Fibroblast of lung (primary cell): Measurements from ENCODE around the gene ARSG. TPM values are rescaled to one million over a fixed set of nuclear protein-coding genes. Genes with fewer than 3 reads are reported as not detected.

ENCODE experiments used
- DNase-seq, 2 donors: peaks; one replicate each; pipeline versions ENCODE4 v3.0.0 to v3.0.0-alpha.2; 2010; ENCODE audit warnings: low read depth in 2 of 2
- H2AFZ ChIP-seq: 2 replicates; pipeline ENCODE4 v1.5.1; 2012; ENCODE audit warnings: low read length, control low read depth, inconsistent platforms
- H3K27ac ChIP-seq: 2 replicates; pipeline ENCODE4 v1.5.1; 2011; ENCODE audit warnings: low read length, control low read depth; ENCODE audit not compliant: insufficient read depth
- H3K27me3 ChIP-seq: 2 replicates; pipeline ENCODE4 v1.5.1; 2011; ENCODE audit warnings: mild to moderate bottlenecking, low read length; ENCODE audit not compliant: control insufficient read depth, insufficient read depth
- H3K36me3 ChIP-seq: 2 replicates; pipeline ENCODE4 v1.5.1; 2011; ENCODE audit warnings: low read length; ENCODE audit not compliant: control insufficient read depth, insufficient read depth
- H3K4me1 ChIP-seq: 2 replicates; pipeline ENCODE4 v1.5.1; 2011; ENCODE audit warnings: low read length; ENCODE audit not compliant: control insufficient read depth, insufficient read depth; ENCODE audit errors: extremely low read depth
- H3K4me2 ChIP-seq: 2 replicates; pipeline ENCODE4 v1.5.1; 2011; ENCODE audit warnings: low read length, control low read depth; ENCODE audit not compliant: insufficient read depth; ENCODE audit errors: extremely low read depth
- H3K4me3 ChIP-seq, 4 experiments: fragments of 200-600 bp in 1 of 4; sonication (generic) in 1 of 4; replicated peaks in 1 of 4; 2 replicates each; pipeline ENCODE4 v1.5.1; 2011 to 2016; ENCODE audit warnings: low read length in 4 of 4, low read depth in 3 of 4, mild to moderate bottlenecking in 3 of 4, control low read depth in 2 of 4, inconsistent platforms in 1 of 4, mixed read lengths in 1 of 4; ENCODE audit not compliant: insufficient read depth in 1 of 4; ENCODE audit errors: control extremely low read depth in 1 of 4
- H3K79me2 ChIP-seq: 2 replicates; pipeline ENCODE4 v1.5.1; 2012; ENCODE audit warnings: mild to moderate bottlenecking, low read length, inconsistent platforms; ENCODE audit not compliant: control insufficient read depth, insufficient read depth
- H3K9ac ChIP-seq: 2 replicates; pipeline ENCODE4 v1.5.1; 2011; ENCODE audit warnings: mild to moderate bottlenecking, low read length, control low read depth; ENCODE audit not compliant: insufficient read depth
- H3K9me3 ChIP-seq: 2 replicates; pipeline ENCODE4 v1.5.1; 2012; ENCODE audit warnings: low read depth, low read length; ENCODE audit not compliant: control insufficient read depth, insufficient read depth
- H4K20me1 ChIP-seq: 2 replicates; pipeline ENCODE4 v1.5.1; 2011; ENCODE audit warnings: low read length; ENCODE audit not compliant: control insufficient read depth, insufficient read depth; ENCODE audit errors: extremely low read depth
- EZH2 ChIP-seq: IDR thresholded peaks from 2 replicates; pipeline ENCODE4 v1.5.1; 2012; ENCODE audit warnings: low read length, control low read depth, mild to moderate bottlenecking; ENCODE audit errors: missing control alignments
- polyA plus RNA-seq, 2 donors: library from polyadenylated mRNA; depleted of rRNA in 1 of 2; stranded (reverse) in 1 of 2; unstranded in 1 of 2; fragments of >200 nt; gene quantifications; 2 replicates each; pipeline ENCODE4 v1.2.1, GENCODE V29; 2011 to 2012; ENCODE audit warnings: missing spikeins in 1 of 2
- total RNA-seq: library from RNA; depleted of rRNA; stranded (reverse); fragments of >200 nt; gene quantifications from 2 replicates; pipeline ENCODE4 v1.2.1, GENCODE V29; 2014
- TF ChIP-seq, protein P1 (sequence below), 2 donors: IDR thresholded peaks in 1 of 2; conservative IDR thresholded peaks in 1 of 2; 1 replicate in 1 of 2; 2 replicates in 1 of 2; pipeline ENCODE4 v1.5.1; 2011 to 2012; ENCODE audit warnings: low read length in 2 of 2, control low read depth in 1 of 2, inconsistent platforms in 1 of 2, low read depth in 1 of 2, mild to moderate bottlenecking in 1 of 2

ARSG gene
- total and polyA plus RNA-seq, 2 donors (not counting 1 experiment from before 2014, with no cell fraction given), result 3.5 to 8.1 TPM

GRCh38 chr17:68304706-68305105 is 13.4 kb downstream of the ARSG start:
- H3K4me2 ChIP-seq, result no peak overlapping the region
- H3K27me3 ChIP-seq, result no peaks in the 10 kb centered on the region
- no peak overlapping the region for H3K9ac ChIP-seq
- H3K36me3 ChIP-seq, result no peaks in the 10 kb centered on the region
- DNase-seq, result no peak
- no peaks in the 10 kb centered on the region for H3K9me3 ChIP-seq
- H3K27ac ChIP-seq, result no peak overlapping the region
- H4K20me1 ChIP-seq, result no peaks in the 10 kb centered on the region
- H3K4me3 ChIP-seq, result no peak overlapping the region
- no peaks in the 10 kb centered on the region for H3K4me1 ChIP-seq
- no peaks in the 10 kb centered on the region for H3K79me2 ChIP-seq
- H2AFZ ChIP-seq, result no peak overlapping the region
- TF ChIP-seq, protein P1, sequence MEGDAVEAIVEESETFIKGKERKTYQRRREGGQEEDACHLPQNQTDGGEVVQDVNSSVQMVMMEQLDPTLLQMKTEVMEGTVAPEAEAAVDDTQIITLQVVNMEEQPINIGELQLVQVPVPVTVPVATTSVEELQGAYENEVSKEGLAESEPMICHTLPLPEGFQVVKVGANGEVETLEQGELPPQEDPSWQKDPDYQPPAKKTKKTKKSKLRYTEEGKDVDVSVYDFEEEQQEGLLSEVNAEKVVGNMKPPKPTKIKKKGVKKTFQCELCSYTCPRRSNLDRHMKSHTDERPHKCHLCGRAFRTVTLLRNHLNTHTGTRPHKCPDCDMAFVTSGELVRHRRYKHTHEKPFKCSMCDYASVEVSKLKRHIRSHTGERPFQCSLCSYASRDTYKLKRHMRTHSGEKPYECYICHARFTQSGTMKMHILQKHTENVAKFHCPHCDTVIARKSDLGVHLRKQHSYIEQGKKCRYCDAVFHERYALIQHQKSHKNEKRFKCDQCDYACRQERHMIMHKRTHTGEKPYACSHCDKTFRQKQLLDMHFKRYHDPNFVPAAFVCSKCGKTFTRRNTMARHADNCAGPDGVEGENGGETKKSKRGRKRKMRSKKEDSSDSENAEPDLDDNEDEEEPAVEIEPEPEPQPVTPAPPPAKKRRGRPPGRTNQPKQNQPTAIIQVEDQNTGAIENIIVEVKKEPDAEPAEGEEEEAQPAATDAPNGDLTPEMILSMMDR (conservative IDR thresholded peaks at IDR 0.05 in 1 of 2, IDR thresholded peaks at IDR 0.05 in 1 of 2; ENCODE audit: low read depth in 1 of 2, low read length in 2 of 2), result no peak
- no peak for TF ChIP-seq EZH2

GRCh38 chr17:68305142-68305541 is 13.8 kb downstream of the ARSG start:
- Histone ChIP-seq H3K4me1 (no peaks in the 10 kb centered on the region), H3K9me3 (no peaks in the 10 kb centered on the region), H3K79me2 (no peaks in the 10 kb centered on the region), H3K27me3 (no peaks in the 10 kb centered on the region), H3K36me3 (no peaks in the 10 kb centered on the region), H2AFZ (no peak overlapping the region), H3K27ac (no peak overlapping the region), H4K20me1 (no peaks in the 10 kb centered on the region), H3K9ac (no peak overlapping the region), H3K4me3 (no peak overlapping the region), H3K4me2 (no peak overlapping the region)
- TF ChIP-seq, protein P1 (conservative IDR thresholded peaks at IDR 0.05 in 1 of 2, IDR thresholded peaks at IDR 0.05 in 1 of 2; ENCODE audit: low read depth in 1 of 2, low read length in 2 of 2), result no peak
- TF ChIP-seq EZH2, result no peak
- DNase-seq, result no peak

DNA sequence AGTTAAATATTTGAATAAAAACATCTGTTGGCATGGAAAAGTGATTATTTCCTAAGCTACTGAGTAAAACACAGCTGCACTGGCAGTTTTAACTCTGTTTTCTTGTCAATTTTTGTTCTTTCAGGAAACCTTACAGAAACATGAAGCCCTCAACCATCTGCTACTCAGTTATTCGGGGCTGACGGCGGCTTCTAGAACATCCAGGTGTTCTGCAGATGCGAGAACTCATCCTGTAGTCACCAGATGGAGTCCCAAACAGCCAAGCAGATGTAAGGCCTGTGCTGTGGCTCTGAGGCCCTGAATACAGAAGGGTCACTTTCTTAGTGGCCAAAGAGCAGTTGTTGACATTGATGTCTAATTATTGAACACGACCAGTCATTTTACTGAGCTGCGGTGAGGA is 15.5 kb downstream of the ARSG start:
- no peak for DNase-seq
- Histone ChIP-seq H3K9ac (no peak overlapping the region), H2AFZ (no peak overlapping the region), H3K4me1 (no peaks in the 10 kb centered on the region), H3K79me2 (no peaks in the 10 kb centered on the region), H3K27ac (no peak overlapping the region), H3K36me3 (no peaks in the 10 kb centered on the region), H3K4me2 (no peak overlapping the region), H3K9me3 (no peaks in the 10 kb centered on the region), H4K20me1 (no peaks in the 10 kb centered on the region), H3K4me3 (no peak overlapping the region), H3K27me3 (no peaks in the 10 kb centered on the region)
- TF ChIP-seq, protein P1 (conservative IDR thresholded peaks at IDR 0.05 in 1 of 2, IDR thresholded peaks at IDR 0.05 in 1 of 2; ENCODE audit: low read depth in 1 of 2, low read length in 2 of 2), result no peak
- TF ChIP-seq EZH2, result no peak
